Measurements from ENCODE around the gene RFTN1.
A peak's percentile ranks its signal among the peaks of the same experiment; 100 is the strongest.

Gene RFTN1

GRCh38 chr3:16433701-16434151 is 79.8 kb downstream of the RFTN1 start:
- DNase-seq (ENCODE audit: low spot score), result no peak

GRCh38 chr3:16432714-16433113 is 80.8 kb downstream of the RFTN1 start:
- DNase-seq (ENCODE audit: low spot score), result no peak

- DNase-seq (ENCODE audit: low spot score), result no peak
Measured at GRCh38 chr3:16430717-16431630, 82.5 kb downstream of the RFTN1 start.

DNA sequence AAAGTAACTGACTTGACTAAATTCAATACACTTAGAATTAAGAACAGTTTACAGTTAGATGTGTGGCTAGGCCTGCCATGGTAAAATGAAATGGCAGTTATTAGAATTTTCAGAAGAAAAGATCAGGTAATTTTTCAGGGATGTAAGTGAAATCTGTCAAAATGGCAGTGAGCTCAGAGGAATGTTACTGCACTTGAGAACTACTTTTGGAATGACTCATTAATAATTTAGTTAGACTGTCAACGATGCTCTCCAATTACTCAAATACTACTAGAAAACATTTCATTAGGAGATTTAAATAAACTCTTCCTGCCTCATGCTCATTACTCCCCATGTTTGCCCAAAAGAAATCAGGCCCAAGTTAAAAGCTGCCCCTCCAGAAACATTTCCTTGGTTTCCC is 84.4 kb downstream of the RFTN1 start:
- DNase-seq (ENCODE audit: low spot score), result no peak

- DNase-seq (ENCODE audit: low spot score), result no peak
Measured at GRCh38 chr3:16428612-16429011, 84.9 kb downstream of the RFTN1 start.

DNA sequence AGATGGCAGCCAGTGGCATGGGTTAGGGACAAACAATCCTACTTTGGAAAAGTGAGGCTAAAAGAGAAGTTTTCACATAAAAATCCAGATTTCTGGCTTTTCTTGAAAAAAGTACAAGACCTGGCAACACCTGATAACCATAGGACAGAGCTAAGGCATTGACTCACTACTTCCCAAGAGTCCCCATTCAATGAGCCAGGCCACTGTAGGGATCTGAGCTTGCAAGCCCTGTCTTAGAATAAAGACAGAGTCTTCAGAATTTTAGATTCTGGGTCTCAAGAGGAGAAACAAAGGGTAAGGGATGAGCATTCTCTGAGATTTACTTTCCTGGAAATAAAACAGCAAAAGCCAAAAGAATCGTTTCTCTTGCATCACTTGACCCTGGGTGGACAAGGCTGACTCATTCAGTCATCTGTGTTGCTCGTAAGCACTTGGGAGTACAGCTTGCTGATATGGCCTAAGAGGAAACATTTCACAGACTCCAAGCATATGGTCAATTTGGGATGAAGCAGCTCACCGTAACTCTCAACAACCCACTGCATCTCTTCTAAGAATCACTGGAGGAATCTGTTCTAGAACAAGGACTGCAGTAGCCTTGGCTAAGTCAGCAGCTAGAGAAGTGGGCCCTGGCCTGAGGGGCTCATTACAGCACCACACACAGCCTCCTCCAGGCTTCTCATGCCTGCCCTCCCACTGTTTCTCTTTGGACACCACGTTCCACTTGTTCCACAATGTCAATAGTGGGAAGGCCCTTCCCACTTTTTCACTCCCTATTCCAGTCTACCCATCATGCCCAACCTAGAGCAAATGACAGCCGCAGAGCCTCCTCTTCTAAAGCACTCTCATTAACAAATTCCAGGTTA is 86.2 kb downstream of the RFTN1 start:
- DNase-seq (ENCODE audit: low spot score), result peak; percentile 81

DNA sequence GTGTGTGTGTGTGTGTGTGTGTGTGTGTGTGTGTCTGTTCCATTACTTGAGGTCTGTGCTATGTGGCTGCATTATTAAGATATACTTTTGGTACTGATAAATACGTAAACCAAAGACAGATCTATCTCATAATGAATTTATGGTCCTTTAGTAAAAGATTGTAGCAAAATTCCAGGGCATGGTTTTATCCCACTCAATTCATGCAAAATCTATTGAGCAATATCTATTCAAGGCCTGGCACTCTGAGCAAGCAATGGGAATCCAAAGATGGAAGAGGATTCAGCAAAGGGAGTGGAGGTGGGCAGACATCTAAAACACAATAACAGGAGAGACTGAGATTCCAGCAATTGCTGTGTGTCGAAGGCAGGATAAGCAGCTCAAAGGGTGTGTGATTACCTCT is 86.8 kb downstream of the RFTN1 start:
- no peak for DNase-seq (ENCODE audit: low spot score)

DNA sequence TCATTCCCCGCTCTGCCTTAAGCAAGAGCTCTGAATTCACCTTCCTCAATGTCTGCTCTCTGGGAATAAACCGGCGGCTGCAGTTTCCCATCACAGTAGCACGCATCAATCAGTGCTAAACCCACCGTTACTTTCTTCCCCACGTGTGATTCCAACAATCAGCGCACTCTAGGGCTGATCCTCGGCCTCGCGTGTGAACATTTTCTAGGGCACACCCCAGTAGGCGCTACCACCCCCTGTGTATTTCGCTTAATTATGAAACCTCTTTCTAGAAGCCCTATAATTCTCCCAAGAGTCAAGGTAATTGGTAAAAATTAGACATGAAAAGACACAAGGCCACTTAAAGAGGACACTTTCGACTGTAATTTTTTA is 87.5 kb downstream of the RFTN1 start:
- DNase-seq (ENCODE audit: low spot score), result no peak

DNA sequence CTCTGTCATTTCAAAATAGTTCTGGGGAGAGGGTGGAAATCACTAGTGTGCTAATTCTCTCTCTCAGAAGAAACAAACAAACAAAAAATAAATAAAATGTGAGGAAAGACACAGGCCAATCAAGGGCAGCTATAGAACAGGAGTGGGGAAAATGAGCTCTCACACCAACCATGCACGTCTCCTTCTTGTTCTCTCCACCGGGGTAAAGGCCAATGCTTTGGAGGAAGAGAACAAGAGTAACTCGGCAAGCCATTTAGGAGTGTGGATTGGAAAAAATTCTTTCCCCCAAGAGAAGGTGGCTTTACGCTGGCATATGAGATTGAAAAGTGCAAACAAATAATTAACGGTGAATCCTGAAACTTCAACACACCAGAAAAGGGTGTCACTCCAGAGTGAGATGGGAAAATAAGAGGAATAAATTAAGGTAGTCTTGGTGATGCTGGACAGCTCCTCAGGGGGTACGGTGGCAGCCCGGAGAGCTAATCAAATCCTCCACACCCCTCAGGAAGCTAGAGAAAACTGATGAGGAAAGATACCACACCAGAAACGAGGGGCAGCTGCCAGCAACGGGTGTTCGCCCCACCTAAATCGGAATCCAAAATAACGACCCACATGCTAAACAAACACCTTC is 88.0 kb downstream of the RFTN1 start:
- no peak for DNase-seq (ENCODE audit: low spot score)

DNA sequence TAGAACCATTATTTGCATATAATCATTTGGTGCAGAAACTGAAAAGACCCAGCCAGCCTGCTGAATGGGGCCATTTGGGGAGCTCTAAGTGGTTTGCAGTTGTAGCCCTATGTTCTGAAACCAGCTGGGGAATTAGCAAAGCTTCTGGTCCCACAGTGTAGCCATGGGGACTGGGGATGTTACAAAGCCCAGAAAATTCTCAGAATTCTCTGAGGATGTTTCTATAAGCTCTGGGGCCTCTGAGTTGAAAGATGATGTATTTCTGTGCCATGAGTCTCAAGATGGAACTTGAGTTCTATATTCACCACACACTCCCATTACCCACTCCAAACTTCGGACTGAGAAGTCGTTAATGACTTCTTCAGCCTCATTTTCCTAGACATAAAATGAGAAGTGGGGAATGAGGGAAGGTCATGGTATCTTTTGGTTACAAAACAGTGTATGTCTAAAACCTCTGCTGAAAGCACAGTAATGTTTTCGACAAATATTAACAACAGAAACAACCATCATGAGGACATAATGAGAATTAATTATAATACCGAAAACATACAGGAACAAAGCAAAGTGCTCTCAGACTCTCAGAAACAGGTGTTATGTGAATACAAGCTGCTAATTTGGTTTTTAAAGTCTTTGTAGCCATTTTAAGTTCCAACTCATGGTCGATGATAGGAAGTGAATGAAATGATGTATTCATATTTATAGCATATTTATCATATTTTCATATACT is 89.4 kb downstream of the RFTN1 start:
- no peak for DNase-seq (ENCODE audit: low spot score)

DNA sequence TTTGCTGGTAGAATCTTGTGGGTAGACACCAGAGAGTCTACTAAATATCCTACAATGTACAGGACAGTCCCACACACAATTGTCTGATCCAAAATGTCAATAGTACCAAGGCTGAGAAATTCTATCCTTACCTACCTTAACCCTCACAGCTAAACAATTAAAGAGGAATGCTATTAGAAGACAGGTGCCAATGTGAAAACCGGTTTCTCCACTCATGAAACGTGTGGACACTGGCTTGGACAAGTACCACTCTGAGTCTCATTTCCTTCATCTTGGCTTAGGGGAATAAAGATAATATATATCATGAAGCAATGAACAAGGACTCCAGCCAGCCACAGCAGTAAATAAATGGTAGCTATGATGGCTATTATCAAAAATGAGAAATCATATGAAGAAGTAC is 90.2 kb downstream of the RFTN1 start:
- DNase-seq (ENCODE audit: low spot score), result no peak

DNA sequence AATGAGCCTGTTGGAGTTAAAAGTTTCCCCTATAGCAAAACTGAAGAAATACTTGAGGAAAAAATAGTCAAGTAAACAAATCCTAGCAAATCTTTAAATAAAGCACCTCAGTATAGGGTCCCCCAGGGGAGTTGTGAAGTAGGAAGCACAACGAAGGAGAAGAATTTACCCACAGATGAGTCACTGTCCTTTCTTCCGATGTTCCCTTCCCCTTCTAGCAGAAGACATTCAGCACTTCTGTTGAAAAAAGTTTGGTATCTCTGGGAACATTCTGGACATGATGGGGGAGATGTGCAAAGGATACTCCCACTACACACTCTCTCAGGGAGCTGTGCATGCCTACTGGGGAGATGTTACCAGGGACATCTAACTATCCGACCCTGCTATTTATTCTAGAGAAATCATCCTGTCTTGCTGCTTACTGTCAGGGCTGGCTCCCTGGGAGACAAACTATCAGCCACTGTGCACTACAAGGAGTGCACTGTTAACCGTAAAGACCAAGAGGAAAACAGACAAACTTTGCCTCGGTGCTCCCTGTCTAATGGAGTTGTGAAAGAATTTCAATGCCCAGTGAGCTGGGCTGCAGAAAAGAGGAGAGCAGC is 93.8 kb downstream of the RFTN1 start:
- no peak for DNase-seq (ENCODE audit: low spot score)

- DNase-seq (ENCODE audit: low spot score), result no peak
Measured at GRCh38 chr3:16417945-16418739, 95.4 kb downstream of the RFTN1 start.

DNA sequence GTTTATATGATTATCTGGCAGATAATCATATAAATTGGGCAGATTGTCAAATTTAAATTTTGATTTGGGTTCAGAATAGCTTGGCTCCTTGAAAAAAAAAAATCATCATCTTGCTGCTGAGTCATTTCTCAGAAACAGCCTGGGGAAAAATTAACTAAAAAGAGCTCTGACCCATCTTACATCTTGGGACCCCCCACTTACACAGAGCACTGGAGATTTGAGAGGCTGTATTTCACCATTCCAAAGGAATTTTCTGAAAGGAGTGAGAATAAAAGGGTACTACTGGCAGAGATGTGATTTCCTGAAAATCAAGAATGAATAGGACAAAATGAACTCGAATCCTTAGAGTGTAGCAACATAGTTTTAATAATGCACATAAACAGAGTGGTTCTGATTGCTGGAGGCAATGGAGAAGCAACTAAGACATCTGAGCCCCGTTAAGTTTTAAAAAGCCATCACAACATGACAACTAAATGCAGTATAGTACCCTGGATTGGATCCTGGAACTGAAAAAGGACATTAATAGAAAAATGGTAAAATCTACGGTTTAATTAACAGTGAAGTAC is 97.5 kb downstream of the RFTN1 start:
- DNase-seq (ENCODE audit: low spot score), result no peak

- DNase-seq (ENCODE audit: low spot score), result no peak
Measured at GRCh38 chr3:16413321-16413720, 100.2 kb downstream of the RFTN1 start.

DNA sequence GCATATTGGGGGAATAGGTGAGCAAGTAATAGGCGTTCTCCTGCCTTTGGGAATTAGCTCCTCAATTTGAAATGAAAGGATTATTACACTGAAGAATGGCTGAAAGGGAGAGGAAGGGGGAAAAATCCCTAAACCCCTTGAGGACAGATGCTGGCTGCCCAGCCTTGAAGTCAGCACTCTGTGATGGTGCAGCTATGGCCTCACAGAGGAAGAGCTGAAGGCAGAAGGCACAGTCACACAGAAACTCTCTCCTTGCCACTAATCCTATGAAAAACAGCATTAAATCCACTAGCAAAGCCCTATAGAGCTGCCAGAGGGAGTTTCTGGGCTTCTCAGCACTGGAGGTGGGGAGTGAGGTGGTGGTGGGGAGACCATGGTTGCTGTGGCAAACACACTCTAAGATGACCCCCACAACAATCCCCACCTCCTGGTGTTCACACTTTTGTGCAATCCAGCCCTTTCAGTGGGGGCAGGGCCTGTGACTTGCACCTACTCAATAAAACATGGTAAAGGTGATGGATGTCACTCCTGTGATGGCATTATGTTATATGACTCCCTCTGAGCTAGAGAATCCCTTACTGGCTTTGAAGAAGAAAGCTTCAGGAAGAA is 101.2 kb downstream of the RFTN1 start:
- no peak for DNase-seq (ENCODE audit: low spot score)

- DNase-seq (ENCODE audit: low spot score), result no peak
Measured at GRCh38 chr3:16411441-16411840, 102.1 kb downstream of the RFTN1 start.

GRCh38 chr3:16410659-16411058 is 102.8 kb downstream of the RFTN1 start:
- DNase-seq (ENCODE audit: low spot score), result no peak

DNA sequence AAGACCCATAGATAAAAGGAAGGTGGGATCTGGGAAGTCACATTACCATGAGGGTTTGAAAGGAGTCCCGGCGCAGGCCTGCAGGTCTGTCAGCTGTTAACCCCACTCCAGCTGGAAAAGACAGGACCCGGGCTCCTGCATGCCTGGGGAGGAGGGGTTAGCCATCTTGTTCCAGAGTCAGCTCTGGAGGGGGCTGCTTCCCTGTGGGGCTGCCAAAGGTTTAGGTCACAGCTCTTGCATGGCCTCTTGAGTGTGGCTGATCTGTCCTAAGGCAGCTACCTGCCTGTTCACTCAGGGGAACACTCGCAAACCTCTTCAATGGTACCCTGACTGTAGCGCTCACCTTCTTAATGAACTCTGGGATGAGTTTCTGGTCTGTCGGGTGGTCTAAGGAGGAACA is 104.5 kb downstream of the RFTN1 start:
- no peak for DNase-seq (ENCODE audit: low spot score)

DNA sequence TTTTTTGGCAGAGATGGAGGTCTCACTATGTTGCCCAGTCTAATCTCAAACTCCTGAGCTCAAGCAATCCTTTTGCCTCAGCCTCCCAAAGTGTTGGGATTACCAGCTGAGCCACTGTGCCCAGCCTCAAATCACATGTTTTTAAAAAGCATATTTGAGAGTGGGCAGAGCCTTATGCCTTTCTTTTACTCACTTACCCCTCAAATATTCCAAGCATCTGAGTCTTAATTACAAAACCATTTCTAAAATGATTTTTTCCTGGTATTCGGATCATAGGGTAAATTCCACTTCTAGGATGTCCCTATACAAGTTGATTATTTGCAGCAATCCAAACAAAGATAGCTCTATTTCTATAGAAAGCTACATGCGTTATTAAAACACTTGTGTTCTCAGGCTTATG is 106.1 kb downstream of the RFTN1 start:
- no peak for DNase-seq (ENCODE audit: low spot score)
